CD4-positive, alpha-beta T cell treated with Interleukin-15 for 4 hours (primary cell): ENCODE results near the gene EPDR1.
"Not testable (repeated sequence)": the region's sequence is repeated elsewhere in the genome, so short reads cannot be mapped to it uniquely, and the experiment has no call there.

ENCODE experiments used
- DNase-seq: peaks from one replicate; pipeline ENCODE4 v3.0.0-alpha.2; 2020; ENCODE audit warnings: low spot score

The EPDR1 gene

GRCh38 chr7:37928878-37929277 is 8.4 kb downstream of the EPDR1 start:
- DNase-seq, result no peak

DNA sequence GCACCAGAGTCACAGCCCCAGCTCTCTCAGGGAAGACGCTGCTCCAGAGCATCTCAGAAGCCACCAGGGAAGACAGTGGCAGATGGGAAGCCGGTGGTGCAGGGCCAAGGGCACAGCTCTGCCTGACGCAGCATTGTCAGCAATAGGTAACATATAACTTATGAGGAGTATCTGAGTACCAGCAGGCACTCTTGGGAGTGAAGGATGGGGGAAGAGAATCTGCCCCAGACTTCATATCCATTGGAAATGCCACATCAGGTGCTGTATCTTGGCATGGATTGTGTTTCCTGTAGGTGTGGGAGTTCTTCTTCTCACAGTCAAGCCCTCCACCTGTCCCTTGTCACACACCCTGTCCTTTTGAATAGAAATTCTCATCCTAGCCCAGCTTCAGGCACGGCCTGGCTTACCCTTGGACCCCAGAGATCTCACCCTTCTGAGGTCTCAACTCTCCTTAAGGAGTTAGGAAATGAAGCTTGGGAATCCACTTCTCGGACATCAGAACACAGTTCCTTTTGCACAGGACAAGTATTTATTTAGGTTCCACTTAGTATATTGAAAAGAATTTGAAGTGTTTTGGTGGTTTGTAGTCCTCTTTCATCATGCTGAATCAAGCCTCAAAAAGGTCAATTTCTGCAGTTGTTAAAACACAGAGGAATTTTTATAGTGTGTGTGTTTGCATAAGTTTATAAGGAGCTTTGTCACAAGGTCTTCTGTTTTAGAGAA is 9.9 kb downstream of the EPDR1 start:
- DNase-seq, result no peak

DNA sequence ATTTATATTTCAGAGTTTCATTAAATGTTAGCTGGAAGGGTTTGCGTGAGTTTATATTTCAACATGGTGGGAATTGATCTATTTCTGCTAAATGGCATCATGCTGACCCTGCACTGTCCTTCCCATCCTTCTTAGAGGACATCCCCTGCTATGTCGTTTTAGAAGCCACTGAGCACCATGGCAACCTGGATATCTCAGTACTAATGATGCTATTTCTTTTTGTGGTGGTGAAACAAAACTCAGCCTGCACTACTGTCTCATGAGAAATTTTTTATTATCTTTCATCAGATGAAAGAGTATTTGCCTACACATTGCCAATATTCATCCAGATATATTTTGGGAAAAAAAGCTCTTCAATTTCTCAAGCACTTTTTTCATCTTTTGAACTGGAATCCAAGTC is 12.1 kb downstream of the EPDR1 start:
- no peak for DNase-seq

- no peak for DNase-seq
Observed at GRCh38 chr7:37933018-37933566, 12.7 kb downstream of the EPDR1 start.

GRCh38 chr7:37942934-37943610 is 22.6 kb downstream of the EPDR1 start:
- no peak for DNase-seq

DNA sequence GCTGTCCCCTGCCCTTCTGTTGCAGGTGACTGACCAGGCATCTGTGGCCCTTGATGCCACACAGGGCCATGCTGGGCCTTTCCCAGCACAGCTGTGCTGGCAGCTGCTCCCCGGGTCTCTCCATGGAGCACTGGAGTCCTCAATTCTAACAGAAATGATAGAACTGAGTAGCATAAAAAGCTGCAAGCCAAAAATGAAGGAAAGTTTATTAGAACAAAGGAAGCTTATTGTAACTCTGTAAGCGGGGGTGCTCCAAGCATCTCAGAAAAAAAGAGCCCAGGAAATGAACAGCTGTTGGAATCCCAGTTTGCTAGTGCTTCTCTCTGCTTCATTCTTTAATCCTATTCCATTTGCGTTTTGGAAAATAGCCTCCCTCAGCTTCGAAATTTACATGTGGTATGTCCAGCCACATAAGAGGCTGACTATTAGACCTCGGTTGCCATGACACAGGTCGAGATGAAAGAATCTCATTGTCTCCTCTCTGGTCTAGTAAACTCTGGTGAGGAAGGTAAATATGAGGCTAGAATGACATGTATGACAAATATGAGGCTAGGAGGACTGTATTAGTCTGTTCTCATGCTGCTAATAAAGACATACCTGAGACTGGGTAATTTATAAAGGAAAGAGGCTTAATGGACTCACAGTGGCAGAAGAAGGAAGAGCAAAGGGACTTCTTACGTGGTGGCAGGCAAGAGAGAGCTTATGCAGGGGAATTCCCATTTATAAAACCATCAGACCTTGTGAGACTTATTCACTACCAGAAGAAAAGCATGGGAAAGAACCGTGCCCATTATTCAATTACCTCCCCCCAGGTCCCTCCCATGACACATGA is 23.7 kb downstream of the EPDR1 start:
- DNase-seq, result no peak

- DNase-seq, result no peak
Observed at GRCh38 chr7:37944737-37945054, 24.3 kb downstream of the EPDR1 start.

- no peak for DNase-seq
Observed at GRCh38 chr7:37945336-37945735, 24.9 kb downstream of the EPDR1 start.

DNA sequence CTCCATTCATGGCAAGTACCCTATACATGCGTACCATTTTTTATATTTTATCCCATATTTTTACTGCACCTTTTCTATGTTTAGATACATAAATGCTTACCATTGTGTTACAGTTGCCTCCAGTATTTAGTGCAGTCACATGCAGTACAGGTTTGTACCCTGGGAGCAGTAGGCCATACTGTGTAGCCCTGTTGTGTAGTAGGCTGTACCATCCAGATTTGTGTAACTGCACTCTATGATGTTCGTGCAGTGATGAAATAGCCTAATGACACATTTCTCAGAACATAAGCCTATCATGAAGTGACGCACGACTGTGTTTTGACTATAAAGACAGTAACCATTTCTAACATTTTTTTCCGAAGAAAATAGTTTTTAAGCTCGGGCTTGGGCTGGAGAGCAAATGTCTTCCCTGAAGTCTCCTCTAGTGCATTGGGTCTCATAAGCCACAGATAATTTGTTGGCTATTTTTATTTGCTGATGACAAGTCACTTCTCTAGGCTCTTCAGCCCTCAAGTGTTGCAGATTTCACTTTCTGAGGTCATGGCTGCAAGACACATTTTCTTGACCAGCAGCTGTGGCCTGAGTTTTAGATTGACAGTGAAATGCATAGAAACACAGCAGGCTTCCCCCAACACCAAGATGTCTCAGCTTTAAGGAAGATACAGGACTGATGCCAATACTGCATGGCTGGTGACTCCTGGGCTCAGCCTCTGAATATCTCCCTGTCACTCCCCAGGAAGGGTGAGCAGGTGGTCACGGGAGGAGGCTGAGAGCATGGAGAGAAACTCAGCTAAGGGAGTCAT is 26.9 kb downstream of the EPDR1 start:
- DNase-seq, result no peak

GRCh38 chr7:37947941-37948210 is 27.4 kb downstream of the EPDR1 start:
- no peak for DNase-seq

DNA sequence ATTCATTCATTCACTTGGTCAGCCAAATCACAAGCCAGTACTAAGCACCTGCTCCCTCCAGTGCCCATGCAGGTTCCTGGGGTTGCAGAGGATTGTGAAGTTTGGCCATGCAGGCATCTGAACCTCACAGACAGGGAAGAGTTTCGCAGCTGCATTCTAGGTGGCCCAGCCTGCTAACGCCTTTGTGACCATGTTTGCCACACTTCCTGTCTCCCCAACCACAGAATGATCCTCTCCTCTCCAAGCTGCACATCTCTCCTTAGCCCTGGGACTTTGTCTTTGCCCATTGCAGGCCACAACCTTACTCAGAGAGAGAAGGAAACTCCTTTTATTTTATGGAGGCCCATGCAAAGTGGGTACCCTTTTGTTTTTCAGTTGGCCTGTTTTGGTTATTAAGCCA is 31.8 kb downstream of the EPDR1 start:
- DNase-seq, result no peak

DNA sequence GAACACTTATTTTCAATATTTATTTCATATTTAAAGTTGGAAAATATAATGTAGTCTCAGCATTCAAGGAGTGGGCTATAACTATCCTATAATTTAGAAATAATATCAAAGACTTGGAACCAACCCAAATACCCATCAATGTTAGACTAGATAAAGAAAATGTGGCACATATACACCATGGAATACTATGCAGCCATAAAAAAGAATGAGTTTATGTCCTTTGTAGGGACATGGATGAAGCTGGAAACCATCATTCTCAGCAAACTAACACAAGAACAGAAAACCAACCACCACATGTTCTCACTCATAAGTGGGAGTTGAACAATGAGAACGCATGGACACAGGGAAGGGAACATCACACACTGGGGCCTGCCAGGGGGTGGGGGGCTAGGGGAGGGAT is 33.8 kb downstream of the EPDR1 start:
- DNase-seq, result not testable (repeated sequence)

DNA sequence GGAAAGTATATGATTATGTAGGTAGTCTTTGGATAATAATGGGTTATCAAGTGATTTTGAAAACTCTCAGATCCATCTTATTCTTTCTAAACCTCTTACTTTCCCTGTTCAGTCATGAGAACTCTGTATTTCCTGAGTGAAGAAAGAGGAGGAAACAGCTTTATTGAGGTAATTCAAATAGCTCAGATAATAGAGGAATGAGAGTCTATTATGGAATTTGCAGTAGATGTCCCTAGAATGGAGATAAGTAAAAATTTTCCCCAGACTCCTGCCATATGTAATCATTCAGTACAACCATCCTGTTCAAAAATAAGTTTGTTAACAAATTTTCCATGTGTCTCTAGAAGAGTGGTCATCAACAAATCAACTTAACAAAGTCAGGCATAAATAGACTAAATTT is 36.4 kb downstream of the EPDR1 start:
- DNase-seq, result no peak

DNA sequence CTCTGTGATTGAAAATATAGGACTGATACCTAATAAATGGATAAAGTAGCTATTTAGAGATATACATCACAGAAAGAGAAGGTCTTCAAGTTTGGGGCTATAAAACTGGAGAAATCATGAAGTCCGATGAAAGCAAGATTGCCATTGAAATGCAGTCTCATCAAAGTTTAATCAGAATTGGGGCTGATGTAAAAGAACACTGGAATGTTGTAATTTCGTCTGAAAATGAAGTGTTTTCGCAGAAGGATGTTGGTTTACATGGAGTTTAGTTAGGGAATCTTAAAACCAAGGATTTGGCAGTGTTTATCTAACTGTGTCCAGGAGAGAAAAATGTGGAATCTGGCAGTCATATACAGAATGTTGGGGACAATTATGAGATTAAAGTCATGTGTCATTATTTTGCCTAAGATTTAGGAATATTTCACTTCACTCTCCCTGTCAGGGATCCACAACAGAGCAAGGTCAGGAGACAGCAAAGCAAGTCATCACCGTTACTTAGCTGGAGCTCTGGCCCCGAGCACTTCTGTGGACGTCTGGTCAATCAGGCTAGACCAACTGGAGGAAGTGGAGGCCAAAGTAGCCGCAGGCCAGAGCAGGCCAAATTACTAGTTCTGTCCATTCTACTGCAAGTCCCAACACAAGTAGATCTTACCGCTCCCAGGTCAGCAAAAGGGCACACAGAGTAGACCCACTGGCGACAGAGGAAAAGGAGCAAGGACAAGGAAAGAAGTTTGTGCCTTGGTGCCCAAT is 37.0 kb downstream of the EPDR1 start:
- no peak for DNase-seq

- DNase-seq, result no peak
Observed at GRCh38 chr7:37960483-37960882, 40.0 kb downstream of the EPDR1 start.

DNA sequence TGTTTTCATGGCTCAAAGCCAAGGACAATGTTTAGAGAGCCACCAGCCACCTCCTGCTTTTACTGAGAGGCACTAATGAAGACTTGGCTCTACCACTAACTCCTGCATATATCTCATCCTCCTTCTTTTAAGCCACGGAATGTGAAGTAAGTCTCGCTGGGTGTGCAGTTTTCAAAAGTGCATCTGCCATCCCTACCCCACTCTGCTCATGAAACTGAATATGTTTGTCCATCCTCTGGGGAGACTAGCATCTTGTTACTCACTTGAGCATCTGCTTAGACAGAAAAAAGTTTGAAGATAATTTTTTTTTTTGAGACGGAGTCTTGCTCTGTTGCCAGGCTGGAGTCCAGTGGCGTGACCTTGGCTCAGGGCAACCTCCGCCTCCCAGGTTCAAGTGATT is 40.8 kb downstream of the EPDR1 start:
- no peak for DNase-seq

DNA sequence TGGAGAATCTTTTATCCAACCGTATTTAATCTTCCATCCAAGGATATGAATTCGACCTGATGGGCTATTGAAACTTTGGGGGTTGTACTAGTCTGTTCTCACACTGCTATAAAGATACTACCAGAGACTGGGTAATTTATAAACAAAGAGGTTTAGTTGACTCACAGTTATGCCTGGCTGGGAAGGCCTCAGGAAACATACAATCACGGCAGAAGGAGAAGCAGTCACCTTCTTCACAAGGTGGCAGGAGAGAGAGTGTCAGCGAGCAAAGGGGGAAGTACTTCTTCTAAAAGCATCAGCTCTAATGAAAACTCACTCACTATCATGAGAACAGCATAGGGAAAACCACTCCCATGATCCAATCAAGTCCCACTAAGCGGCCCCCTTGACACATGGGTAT is 43.8 kb downstream of the EPDR1 start:
- DNase-seq, result no peak

- no peak for DNase-seq
Observed at GRCh38 chr7:37970211-37970610, 49.8 kb downstream of the EPDR1 start.

GRCh38 chr7:37971491-37971890 is 51.1 kb downstream of the EPDR1 start:
- no peak for DNase-seq

GRCh38 chr7:37973915-37974314 is 53.5 kb downstream of the EPDR1 start:
- no peak for DNase-seq

DNA sequence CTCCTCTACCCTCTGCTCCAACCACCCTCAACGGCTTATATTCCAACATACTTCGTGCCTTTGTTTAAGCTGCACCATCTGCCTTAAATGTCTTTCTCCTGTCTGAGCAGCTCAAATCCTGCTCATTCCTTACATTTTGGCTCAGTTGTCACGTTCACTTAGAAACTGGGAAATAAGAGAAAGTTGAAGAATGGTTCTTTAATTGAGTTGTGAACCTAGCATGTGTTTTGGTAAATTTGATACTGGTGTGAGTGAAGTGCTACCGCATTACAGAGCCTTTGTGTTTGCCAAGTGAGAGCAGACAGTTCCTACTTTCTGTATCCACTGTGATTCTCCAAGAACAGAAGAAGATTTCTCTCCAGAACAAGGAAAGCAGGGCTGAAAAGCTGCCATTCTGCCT is 54.3 kb downstream of the EPDR1 start:
- DNase-seq, result no peak

DNA sequence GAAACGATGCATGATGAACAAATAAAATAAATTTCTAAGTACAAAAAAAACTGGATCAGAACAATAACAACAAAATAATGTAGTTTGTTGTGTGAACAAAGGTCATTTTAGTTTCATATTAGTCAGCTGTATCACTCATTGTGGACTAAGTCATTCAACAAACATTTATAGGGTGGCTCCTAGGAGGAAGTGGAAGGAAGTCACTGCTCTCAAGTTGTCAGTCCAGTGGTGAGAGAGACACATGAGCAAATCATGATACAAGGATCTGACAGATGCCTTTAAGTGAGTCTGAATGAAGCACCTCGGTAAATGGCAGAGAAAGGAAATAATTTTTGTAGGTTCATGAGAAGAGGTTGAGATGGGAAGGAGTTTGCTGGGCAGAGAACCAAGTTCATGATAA is 56.8 kb downstream of the EPDR1 start:
- no peak for DNase-seq
